ENCODE results near the gene CFAP69. TPM values are rescaled to one million over a fixed set of nuclear protein-coding genes. Genes with fewer than 3 reads are reported as not detected.

Gene CFAP69
- total RNA-seq, 1 donor from 2014 or later: 0.55 TPM

DNA sequence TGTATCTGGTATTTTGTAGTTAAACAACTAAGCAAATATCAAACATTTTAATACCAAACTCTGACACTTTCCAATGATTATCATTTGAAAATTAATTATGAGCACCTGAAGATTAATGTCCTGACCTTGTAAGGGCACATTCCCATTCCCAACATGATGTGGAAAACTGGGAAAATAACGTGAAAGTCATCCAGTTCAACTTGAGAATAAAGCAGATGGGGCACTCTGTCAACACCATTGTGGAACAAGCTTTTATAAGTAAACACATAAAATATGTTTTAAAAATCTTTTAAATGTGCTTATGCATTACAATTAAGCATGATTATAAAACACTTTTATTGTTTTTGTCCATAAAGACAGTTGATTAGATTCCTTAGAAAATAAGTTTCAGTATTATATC, 19.4 kb upstream of the CFAP69 start:
- Mint-ChIP-seq H3K4me1 (ENCODE audit: low read depth) (no peaks in the 10 kb centered on the region), H3K9me3 (ENCODE audit: low read depth) (no peaks in the 10 kb centered on the region), H3K27ac (ENCODE audit: unreplicated experiment) (no peak overlapping the region), H3K36me3 (ENCODE audit: low read depth) (no peaks in the 10 kb centered on the region), H3K27me3 (ENCODE audit: low read depth) (peaks cover 54% of the 10 kb centered on the region), H3K4me3 (ENCODE audit: unreplicated experiment) (no peak overlapping the region)
- DNase-seq (ENCODE audit: low spot score): no peak
- TF ChIP-seq, protein P1, sequence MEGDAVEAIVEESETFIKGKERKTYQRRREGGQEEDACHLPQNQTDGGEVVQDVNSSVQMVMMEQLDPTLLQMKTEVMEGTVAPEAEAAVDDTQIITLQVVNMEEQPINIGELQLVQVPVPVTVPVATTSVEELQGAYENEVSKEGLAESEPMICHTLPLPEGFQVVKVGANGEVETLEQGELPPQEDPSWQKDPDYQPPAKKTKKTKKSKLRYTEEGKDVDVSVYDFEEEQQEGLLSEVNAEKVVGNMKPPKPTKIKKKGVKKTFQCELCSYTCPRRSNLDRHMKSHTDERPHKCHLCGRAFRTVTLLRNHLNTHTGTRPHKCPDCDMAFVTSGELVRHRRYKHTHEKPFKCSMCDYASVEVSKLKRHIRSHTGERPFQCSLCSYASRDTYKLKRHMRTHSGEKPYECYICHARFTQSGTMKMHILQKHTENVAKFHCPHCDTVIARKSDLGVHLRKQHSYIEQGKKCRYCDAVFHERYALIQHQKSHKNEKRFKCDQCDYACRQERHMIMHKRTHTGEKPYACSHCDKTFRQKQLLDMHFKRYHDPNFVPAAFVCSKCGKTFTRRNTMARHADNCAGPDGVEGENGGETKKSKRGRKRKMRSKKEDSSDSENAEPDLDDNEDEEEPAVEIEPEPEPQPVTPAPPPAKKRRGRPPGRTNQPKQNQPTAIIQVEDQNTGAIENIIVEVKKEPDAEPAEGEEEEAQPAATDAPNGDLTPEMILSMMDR (IDR thresholded peaks at IDR 0.05): no peak

DNA sequence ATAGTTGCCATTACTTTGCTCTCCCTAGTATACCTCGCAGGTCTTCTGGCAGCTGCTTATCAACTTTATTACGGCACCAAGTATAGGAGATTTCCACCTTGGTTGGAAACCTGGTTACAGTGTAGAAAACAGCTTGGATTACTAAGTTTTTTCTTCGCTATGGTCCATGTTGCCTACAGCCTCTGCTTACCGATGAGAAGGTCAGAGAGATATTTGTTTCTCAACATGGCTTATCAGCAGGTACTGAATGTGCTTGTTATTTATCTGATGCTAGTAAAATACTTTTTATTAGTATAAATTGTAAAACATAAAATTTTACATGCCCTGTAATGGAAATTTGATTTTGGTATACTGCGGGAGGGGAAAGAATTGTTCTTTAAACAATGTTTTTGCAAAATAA, 17.7 kb upstream of the CFAP69 start:
- Mint-ChIP-seq H3K36me3 (ENCODE audit: low read depth) (no peaks in the 10 kb centered on the region), H3K27ac (ENCODE audit: unreplicated experiment) (no peak overlapping the region), H3K27me3 (ENCODE audit: low read depth) (peaks cover 46% of the 10 kb centered on the region), H3K9me3 (ENCODE audit: low read depth) (no peaks in the 10 kb centered on the region), H3K4me3 (ENCODE audit: unreplicated experiment) (no peak overlapping the region), H3K4me1 (ENCODE audit: low read depth) (no peaks in the 10 kb centered on the region)
- DNase-seq (ENCODE audit: low spot score): no peak
- TF ChIP-seq, protein P1 (IDR thresholded peaks at IDR 0.05): no peak

GRCh38 chr7:90229682-90230081, 15.3 kb upstream of the CFAP69 start:
- DNase-seq (ENCODE audit: low spot score): no peak
- H3K4me1 Mint-ChIP-seq (ENCODE audit: low read depth): no peaks in the 10 kb centered on the region
- H3K9me3 Mint-ChIP-seq (ENCODE audit: low read depth): no peaks in the 10 kb centered on the region
- TF ChIP-seq, protein P1 (IDR thresholded peaks at IDR 0.05): no peak
- H3K4me3 Mint-ChIP-seq (ENCODE audit: unreplicated experiment): no peak overlapping the region
- peaks cover 36% of the 10 kb centered on the region for H3K27me3 Mint-ChIP-seq (ENCODE audit: low read depth)
- no peak overlapping the region for H3K27ac Mint-ChIP-seq (ENCODE audit: unreplicated experiment)
- H3K36me3 Mint-ChIP-seq (ENCODE audit: low read depth): no peaks in the 10 kb centered on the region

GRCh38 chr7:90230834-90231233, 14.1 kb upstream of the CFAP69 start:
- no peak overlapping the region for H3K4me3 Mint-ChIP-seq (ENCODE audit: unreplicated experiment)
- no peak for DNase-seq (ENCODE audit: low spot score)
- H3K9me3 Mint-ChIP-seq (ENCODE audit: low read depth): no peaks in the 10 kb centered on the region
- H3K27me3 Mint-ChIP-seq (ENCODE audit: low read depth): peaks cover 28% of the 10 kb centered on the region
- no peak overlapping the region for H3K27ac Mint-ChIP-seq (ENCODE audit: unreplicated experiment)
- TF ChIP-seq, protein P1 (IDR thresholded peaks at IDR 0.05): no peak
- H3K4me1 Mint-ChIP-seq (ENCODE audit: low read depth): no peaks in the 10 kb centered on the region
- H3K36me3 Mint-ChIP-seq (ENCODE audit: low read depth): no peaks in the 10 kb centered on the region

- Mint-ChIP-seq H3K9me3 (ENCODE audit: low read depth) (no peaks in the 10 kb centered on the region), H3K4me1 (ENCODE audit: low read depth) (no peaks in the 10 kb centered on the region), H3K36me3 (ENCODE audit: low read depth) (no peaks in the 10 kb centered on the region), H3K4me3 (ENCODE audit: unreplicated experiment) (no peak overlapping the region), H3K27me3 (ENCODE audit: low read depth) (peaks cover 28% of the 10 kb centered on the region), H3K27ac (ENCODE audit: unreplicated experiment) (no peak overlapping the region)
- DNase-seq (ENCODE audit: low spot score): no peak
- TF ChIP-seq, protein P1 (IDR thresholded peaks at IDR 0.05): no peak
Measured at GRCh38 chr7:90231304-90231703, 13.7 kb upstream of the CFAP69 start.

Data from chondrocyte (in vitro differentiated cells).